Activated B cell treated with CpG ODN at 0.5 μM for 24 hours (primary cell): ENCODE results near the gene ACSS1. TPM values are rescaled to one million over a fixed set of nuclear protein-coding genes. Genes with fewer than 3 reads are reported as not detected.

ENCODE experiments used
- ATAC-seq: fragments of 200-7000 bp; cut with Tn5 transposase; one replicate; pipeline ENCODE4 v1.10.0; 2021; ENCODE audit warnings: low read depth, mild to moderate bottlenecking, moderate library complexity
- CTCF ChIA-PET: fragments of 350-600 bp; sonication (Branson Sonifier 250); formaldehyde crosslinking; loops from one replicate; lab custom pipeline; 2021; ENCODE audit warnings: antibody characterized with exemption; lab: Charles Lee
- POLR2A ChIA-PET: fragments of 350-600 bp; sonication (Branson Sonifier 250); formaldehyde crosslinking; loops from one replicate; lab custom pipeline; 2021; ENCODE audit warnings: antibody characterized with exemption; lab: Charles Lee
- DNase-seq: peaks from one replicate; pipeline ENCODE4 v3.0.0; 2022
- H3K27ac Mint-ChIP-seq: one replicate; pipeline ENCODE4 v1.8.0; 2020; ENCODE audit warnings: mixed read lengths
- H3K27me3 Mint-ChIP-seq: one replicate; pipeline ENCODE4 v1.8.0; 2021; ENCODE audit warnings: mixed read lengths
- H3K36me3 Mint-ChIP-seq: one replicate; pipeline ENCODE4 v1.8.0; 2021; ENCODE audit warnings: low read depth, mixed read lengths
- H3K4me1 Mint-ChIP-seq: one replicate; pipeline ENCODE4 v1.8.0; 2021; ENCODE audit warnings: mixed read lengths
- H3K4me3 Mint-ChIP-seq: one replicate; pipeline ENCODE4 v1.8.0; 2020; ENCODE audit warnings: mild to moderate bottlenecking, mixed read lengths
- H3K9me3 Mint-ChIP-seq: one replicate; pipeline ENCODE4 v1.8.0; 2020; ENCODE audit warnings: mixed read lengths
- CTCF ChIP-seq: fragments of 200-600 bp; IDR thresholded peaks from one replicate; pipeline ENCODE4 v1.8.0; 2022; ENCODE audit warnings: antibody characterized with exemption, mild to moderate bottlenecking
- intact Hi-C: fragments of 100-400 bp; cut with micrococcal nuclease; formaldehyde crosslinking; loops from one replicate; pipeline ENCODE4 v1.15.1; 2024
- total RNA-seq: library from RNA; stranded (reverse); gene quantifications from 2 replicates; pipeline ENCODE4 v1.2.3, GENCODE V29; 2022

Gene ACSS1
- total RNA-seq, 1 donor from 2014 or later = 34.4 TPM

GRCh38 chr20:25020345-25020744 lies 37.6 kb downstream of the ACSS1 start:
- ChIA-PET POLR2A (no interaction called here), CTCF (no interaction called here)
- Mint-ChIP-seq H3K27me3 (no peaks in the 10 kb centered on the region), H3K9me3 (no peaks in the 10 kb centered on the region), H3K4me3 (no peak overlapping the region), H3K27ac (no peak overlapping the region), H3K4me1 (peaks cover 9% of the 10 kb centered on the region), H3K36me3 (peaks cover 85% of the 10 kb centered on the region)
- DNase-seq (no peak), ATAC-seq (no peak)
- intact Hi-C loops = no loop called here
- no peak for TF ChIP-seq CTCF

- intact Hi-C loops = no loop called here
- no peak for TF ChIP-seq CTCF
- Mint-ChIP-seq H3K4me1 (peaks cover 11% of the 10 kb centered on the region), H3K36me3 (peaks cover 87% of the 10 kb centered on the region), H3K9me3 (no peaks in the 10 kb centered on the region), H3K27ac (no peak overlapping the region), H3K4me3 (no peak overlapping the region), H3K27me3 (no peaks in the 10 kb centered on the region)
- ChIA-PET POLR2A (no interaction called here), CTCF (no interaction called here)
- DNase-seq = peak; percentile 4
- ATAC-seq = no peak
Measured at GRCh38 chr20:25019381-25020155, 38.4 kb downstream of the ACSS1 start.

GRCh38 chr20:25018841-25019240 lies 39.1 kb downstream of the ACSS1 start:
- intact Hi-C loops = no loop called here
- no peaks in the 10 kb centered on the region for H3K27me3 Mint-ChIP-seq
- TF ChIP-seq CTCF = no peak
- ChIA-PET POLR2A (no interaction called here), CTCF (no interaction called here)
- no peak overlapping the region for H3K4me3 Mint-ChIP-seq
- H3K27ac Mint-ChIP-seq = no peak overlapping the region
- H3K9me3 Mint-ChIP-seq = no peaks in the 10 kb centered on the region
- DNase-seq (peak; percentile 10), ATAC-seq (no peak)
- peaks cover 91% of the 10 kb centered on the region for H3K36me3 Mint-ChIP-seq
- peaks cover 11% of the 10 kb centered on the region for H3K4me1 Mint-ChIP-seq

GRCh38 chr20:25018425-25018824 lies 39.5 kb downstream of the ACSS1 start:
- intact Hi-C loops = no loop called here
- no peak overlapping the region for H3K27ac Mint-ChIP-seq
- H3K27me3 Mint-ChIP-seq = no peaks in the 10 kb centered on the region
- H3K4me1 Mint-ChIP-seq = peaks cover 11% of the 10 kb centered on the region
- no peaks in the 10 kb centered on the region for H3K9me3 Mint-ChIP-seq
- TF ChIP-seq CTCF = no peak
- CTCF ChIA-PET = no interaction called here
- H3K36me3 Mint-ChIP-seq = peaks cover 91% of the 10 kb centered on the region
- no peak for ATAC-seq
- POLR2A ChIA-PET = no interaction called here
- no peak for DNase-seq
- no peak overlapping the region for H3K4me3 Mint-ChIP-seq

GRCh38 chr20:25017257-25017803 lies 40.6 kb downstream of the ACSS1 start:
- intact Hi-C loops = no loop called here
- peak; percentile 10 for DNase-seq
- Mint-ChIP-seq H3K36me3 (peaks cover 91% of the 10 kb centered on the region), H3K9me3 (no peaks in the 10 kb centered on the region), H3K4me3 (no peak overlapping the region), H3K27ac (no peak overlapping the region), H3K27me3 (no peaks in the 10 kb centered on the region), H3K4me1 (peaks cover 10% of the 10 kb centered on the region)
- POLR2A ChIA-PET = no interaction called here
- ATAC-seq = no peak
- no peak for TF ChIP-seq CTCF
- CTCF ChIA-PET = no interaction called here
